ENCODE data around the gene NEK9.

- no peak for TF ChIP-seq CTCF (IDR thresholded peaks at IDR 0.05)
- no peak for TF ChIP-seq POLR2AphosphoS5 (IDR thresholded peaks at IDR 0.05; ENCODE audit: low read depth, low read length)
- TF ChIP-seq TCF7L2 (IDR thresholded peaks at IDR 0.05; ENCODE audit: low read depth, low read length) = no peak
These were observed 56.5 kb downstream of the NEK9 start for GRCh38 chr14:75070383-75070782.
